HG02678 (cell line): ENCODE measurements around the gene CSRP3.

ENCODE experiments used
- ATAC-seq: cut with Tn5 transposase; IDR thresholded peaks from one replicate; pipeline ENCODE4 v1.9.1; 2021; ENCODE audit warnings: mild to moderate bottlenecking, moderate library complexity; ENCODE audit not compliant: unreplicated experiment

Gene CSRP3

DNA sequence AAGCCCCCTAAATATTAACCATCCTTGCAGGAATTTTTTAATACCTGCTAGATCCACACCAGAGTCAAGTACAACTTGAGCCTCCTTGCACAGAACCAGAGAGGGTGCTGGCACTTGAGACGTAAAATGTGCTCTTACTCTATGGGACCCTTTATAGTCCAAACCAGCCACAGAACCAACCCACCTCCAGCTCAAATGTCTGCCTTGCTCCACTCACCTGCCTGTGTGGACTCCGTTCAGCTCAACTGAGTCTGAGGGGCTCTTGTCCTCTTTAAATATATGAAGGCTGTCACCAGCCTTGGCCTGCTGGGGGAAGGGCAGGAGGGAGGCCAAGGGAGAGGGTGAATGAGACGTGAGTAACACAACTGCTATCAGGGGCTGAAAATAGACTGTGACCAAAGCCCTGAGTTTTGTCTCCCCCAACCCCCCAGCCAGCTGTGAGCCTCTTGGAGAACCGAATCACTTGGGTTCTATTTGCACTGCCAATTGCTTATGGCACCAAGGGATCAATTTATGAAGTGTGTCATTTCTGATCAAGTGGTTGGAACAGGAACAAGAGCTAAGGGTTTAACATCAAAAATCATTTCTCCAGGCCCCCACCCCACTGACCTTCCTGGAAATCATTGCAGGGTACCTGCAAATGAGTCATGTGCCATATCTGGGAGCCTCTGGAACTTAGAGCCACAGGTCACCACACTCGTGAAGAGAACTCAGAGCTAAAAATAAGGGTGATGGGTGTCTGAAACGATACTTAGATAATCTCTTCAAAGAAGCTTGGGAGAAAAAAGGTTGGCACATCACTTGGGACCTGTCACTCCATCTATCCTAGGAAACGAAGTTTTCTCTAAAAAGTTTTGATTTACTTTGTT, at the start of gene CSRP3:
Gene CSRP3 (minus strand): TSS at position 247 of the 869 bp plus-strand sequence. CDS start 9,535 bp downstream, outside the sequence.
- no peak for ATAC-seq

- ATAC-seq = no peak
Observed at GRCh38 chr11:19251577-19251976, 49.8 kb upstream of the CSRP3 start.

DNA sequence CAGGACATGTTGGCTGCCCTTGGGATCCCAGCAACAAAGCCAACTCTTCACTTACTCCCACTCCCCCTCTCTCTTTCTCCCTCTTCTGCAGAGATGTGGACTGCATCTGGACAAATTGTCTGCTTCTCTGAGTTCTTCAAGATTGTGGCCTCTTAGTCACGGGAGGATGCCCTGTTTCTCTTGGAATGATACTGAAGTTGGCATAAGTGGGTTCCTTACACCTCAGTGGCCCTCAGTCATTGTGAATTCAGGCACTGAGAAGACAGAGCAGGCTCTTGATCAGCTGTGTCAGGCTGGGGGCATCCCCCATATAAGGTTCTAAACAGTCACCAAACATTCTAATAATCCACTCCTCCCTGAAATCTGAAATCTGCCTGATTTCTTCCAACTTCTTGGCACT, 45.0 kb upstream of the CSRP3 start:
- ATAC-seq = no peak

DNA sequence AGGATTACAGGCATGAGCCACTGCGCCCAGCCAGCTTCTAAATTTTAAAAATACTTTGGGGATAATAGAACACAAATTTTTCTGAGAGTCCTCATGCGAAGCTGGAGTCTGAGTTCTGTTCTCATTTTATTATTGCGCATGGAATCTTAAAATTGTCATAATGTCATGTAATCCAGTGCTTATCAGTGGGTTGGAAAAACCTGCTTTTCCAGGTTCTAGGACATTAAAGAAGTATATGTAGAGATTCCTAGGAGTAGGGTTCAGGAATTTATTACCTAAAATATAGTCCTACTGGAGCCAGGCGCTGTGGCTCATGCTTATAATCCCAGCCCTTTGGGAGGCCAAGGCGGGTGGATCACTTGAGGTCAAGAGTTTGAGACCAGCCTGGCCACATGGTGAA, 43.6 kb upstream of the CSRP3 start:
- no peak for ATAC-seq

GRCh38 chr11:19244621-19245020, 42.8 kb upstream of the CSRP3 start:
- no peak for ATAC-seq

- no peak for ATAC-seq
Observed at GRCh38 chr11:19244084-19244483, 42.3 kb upstream of the CSRP3 start.

DNA sequence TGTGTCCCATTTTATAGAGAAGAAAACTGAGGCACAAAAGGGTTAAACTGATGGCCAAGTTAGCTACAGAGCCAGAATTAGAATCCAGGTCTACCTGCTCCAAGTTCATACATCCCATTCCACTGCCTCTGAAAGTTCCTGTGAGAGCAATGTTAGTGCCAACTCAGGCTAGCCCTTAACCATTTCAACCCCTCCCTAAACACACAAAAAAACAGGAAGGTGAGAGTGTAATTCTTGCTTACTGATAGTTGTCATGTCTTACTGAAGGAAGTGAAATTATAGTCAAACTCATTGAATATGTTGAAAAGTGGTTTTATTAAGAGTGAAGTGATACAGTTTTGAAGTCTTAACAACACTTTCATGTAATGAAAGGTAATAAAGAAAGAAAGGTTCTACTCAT, 41.8 kb upstream of the CSRP3 start:
- ATAC-seq = no peak

DNA sequence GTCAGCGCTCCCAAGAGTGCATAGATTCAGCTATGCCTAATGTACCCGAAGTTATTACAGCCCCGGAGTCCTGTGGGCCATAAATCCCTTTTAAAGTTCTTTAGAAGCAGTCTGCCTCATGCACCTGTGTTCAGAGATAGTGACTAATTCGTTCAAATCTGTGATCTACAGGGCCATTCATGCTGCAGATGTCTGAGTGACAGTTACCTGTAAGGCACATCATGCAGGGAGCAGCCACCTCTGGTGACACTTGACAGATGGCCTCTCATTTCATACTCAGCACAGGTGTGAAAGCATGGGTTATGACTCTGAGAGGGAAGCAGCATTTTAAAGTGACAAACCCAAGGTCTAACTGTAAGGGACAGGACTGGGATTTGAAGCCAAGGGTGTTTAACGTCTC, 41.4 kb upstream of the CSRP3 start:
- no peak for ATAC-seq

- ATAC-seq = no peak
Observed at GRCh38 chr11:19242179-19242932, 40.6 kb upstream of the CSRP3 start.

DNA sequence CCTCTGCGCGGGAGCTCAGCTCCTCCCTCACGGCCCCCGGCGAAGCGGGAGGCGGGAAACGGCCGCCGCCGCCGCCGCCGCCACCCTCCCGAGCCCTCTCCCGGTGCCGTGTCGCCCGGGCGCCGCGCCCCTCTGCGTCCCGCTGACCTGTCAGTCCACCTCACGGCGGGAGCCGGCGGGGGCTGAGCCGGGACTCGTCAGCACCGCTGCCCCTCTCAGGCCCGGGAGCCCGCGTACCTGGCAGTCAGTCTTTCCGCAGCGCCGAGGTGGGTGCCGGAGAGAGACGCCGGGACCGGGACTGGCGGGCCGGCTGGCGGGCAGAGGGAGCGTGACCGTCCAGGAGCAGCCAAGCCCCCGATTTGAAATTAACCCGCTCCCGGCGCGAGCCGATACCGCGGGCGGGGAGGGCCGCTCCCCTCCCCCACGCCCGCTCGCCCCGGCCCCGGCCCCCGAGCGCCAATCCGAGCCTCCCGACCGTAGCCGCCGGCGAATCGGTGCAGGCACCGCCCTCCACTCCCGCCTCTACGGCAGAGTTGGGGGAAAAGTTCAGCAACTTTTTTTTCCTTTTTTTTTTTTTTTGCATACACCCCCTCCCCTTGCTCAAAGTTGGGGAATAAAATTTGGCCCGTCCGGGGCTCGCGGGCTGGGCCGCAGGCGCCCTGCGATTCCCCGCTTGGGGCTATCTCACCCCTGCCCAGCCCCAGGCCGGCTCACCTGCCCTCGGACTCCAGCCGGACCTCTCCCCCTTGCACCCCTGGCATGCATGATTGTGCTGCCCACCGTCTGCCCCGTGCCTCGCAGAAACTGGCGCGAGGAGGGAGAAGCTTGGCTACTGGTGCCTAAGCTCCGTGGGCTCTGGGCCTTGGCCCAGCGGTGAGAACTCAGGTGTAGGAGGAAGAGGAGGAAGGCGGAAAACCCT, 39.7 kb upstream of the CSRP3 start:
- ATAC-seq = peak; percentile 30

DNA sequence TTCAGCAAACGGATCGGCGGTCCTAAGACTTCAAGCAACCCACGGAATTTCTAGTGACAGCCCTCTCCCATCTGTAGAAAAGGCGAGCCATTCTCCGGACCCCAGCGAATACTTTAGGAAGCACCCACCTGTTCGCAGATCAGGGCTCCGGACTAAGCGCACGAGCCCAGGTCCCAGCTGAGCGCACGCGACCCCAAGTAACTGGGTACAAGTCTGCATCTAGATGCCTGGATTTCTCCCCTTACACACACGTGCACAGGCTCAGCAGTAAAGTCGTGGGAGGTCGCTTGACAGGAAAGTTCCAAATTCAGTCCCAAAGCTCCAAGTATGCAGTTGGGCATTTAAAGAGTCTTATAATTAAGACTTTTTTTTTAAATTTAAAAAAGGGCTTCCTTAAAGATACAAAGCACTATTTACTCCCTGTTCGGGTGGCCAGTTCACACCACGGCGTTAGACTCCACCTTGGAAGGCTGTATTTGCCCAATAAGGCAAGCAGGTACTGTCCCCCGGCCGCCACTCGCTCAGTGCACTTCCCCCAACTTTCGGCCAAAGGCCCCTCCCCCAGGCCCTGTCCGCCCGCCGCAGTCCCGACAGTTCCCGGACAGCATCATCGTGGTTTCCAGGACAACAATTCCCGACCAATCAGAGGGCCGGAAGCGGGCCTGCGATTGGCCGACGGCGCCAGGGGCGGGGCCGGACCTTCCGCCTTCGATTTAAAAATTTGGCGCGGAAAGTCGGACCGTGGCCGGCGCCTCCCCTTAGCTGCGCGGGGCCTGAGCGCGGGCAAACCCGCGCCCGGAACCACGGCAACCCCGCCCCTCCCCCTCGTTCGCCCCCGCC, 38.9 kb upstream of the CSRP3 start, which contains the start of gene E2F8:
Gene E2F8 (minus strand): TSS at position 526 of the 840 bp plus-strand sequence. CDS start 824 bp downstream, outside the sequence.
- peak; percentile 88 for ATAC-seq

DNA sequence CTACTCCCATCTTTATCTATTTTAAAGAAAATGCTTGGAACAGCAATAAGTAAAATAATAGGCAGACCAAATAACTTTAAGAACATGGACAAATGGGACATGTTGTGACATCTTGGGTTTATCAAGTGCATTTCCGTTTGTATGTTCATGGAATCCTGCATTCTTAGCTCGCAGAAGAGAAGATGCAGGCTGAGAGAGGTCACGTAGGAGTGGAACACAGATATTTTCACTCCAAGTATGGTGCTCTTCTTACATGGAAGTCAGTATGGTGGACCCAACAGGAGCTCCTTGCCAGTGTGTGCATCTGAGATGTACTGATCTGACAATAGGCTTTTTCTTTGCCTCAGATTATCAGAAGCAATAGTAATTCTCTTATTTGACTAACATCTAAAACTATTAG, 37.3 kb upstream of the CSRP3 start:
- ATAC-seq = no peak

- no peak for ATAC-seq
Observed at GRCh38 chr11:19237813-19238212, 36.0 kb upstream of the CSRP3 start.

GRCh38 chr11:19237381-19237780, 35.6 kb upstream of the CSRP3 start:
- ATAC-seq = no peak

GRCh38 chr11:19234231-19234817, 32.5 kb upstream of the CSRP3 start:
- ATAC-seq = no peak

DNA sequence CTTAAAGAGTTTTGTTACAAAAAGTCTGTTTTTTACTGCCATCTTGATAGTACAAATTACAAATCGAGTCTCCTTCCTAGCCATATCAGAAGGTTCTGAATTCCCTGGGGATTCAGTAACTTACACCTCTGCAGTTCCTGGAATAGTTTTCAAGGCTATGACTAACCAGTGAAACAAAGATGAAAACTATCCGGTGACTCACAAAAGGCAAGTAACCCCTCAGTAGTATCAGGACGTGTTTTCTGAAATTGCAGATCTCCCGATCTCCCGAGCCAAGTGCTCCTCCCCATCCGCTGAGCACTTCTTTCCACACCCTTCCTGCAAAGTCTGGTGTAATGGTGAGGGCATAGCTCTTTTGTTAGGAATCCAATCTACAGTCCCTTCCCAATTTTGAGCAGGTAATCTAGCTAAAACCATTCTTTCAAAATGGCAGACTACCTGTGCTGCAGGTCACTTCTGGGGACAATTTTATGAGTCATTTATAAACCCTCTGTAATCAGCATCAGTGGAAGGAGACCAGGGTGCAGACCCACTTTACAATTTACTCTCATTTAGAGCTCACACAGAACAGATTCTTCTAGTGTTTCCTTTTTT, 31.2 kb upstream of the CSRP3 start:
- ATAC-seq = no peak

- ATAC-seq = no peak
Observed at GRCh38 chr11:19229671-19230070, 27.9 kb upstream of the CSRP3 start.

DNA sequence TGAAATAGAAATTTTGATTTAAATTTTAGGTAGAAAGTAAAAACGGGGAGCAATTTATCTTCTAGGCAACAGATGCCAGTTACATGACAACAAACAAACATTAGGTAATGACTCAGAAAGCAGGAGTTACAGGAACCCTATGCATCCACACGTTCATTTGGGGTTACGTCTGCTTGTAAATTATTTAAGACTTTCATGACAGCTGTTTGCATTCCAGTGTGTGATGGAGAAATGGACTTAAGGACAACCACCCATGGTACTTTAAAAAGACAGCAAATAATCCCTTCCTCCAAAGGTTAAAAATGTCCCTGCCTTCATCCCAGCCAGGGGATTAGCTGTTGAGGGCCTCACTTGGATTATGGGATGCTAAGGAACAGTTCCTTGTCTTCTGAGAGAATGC, 27.2 kb upstream of the CSRP3 start:
- ATAC-seq = no peak
